HEK293 (cell line): ENCODE measurements around the gene CLCN3.

Source experiments
- ZNF174 ChIP-seq: fragments of 450-650 bp; formaldehyde crosslinking; IDR thresholded peaks from 2 replicates; pipeline ENCODE4 v1.5.0; 2017; ENCODE audit warnings: missing biosample characterization, mild to moderate bottlenecking, missing genetic modification characterization
- ZNF48 ChIP-seq: fragments of 450-650 bp; formaldehyde crosslinking; IDR thresholded peaks from 2 replicates; pipeline ENCODE4 v1.5.1; 2016; ENCODE audit warnings: missing biosample characterization, missing genetic modification characterization
- ZNF654 ChIP-seq: fragments of 450-650 bp; formaldehyde crosslinking; IDR thresholded peaks from 2 replicates; pipeline ENCODE4 v1.5.1; 2016; ENCODE audit warnings: low read depth, missing biosample characterization, missing genetic modification characterization
- ZNF785 ChIP-seq: fragments of 450-650 bp; formaldehyde crosslinking; IDR thresholded peaks from 2 replicates; pipeline ENCODE4 v1.5.1; 2016; ENCODE audit warnings: missing biosample characterization, missing genetic modification characterization
- TF ChIP-seq, protein P1 (sequence below): IDR thresholded peaks from 2 replicates; pipeline ENCODE4 v1.6.1; 2011; ENCODE audit warnings: mild to moderate bottlenecking, low read depth, low read length, borderline replicate concordance
- TF ChIP-seq, protein P2 (sequence below): fragments of 450-650 bp; formaldehyde crosslinking; IDR thresholded peaks from 2 replicates; pipeline ENCODE4 v1.5.1; 2016; ENCODE audit warnings: missing biosample characterization, missing genetic modification characterization
- TF ChIP-seq, protein P3 (sequence below): fragments of 450-650 bp; formaldehyde crosslinking; IDR thresholded peaks from 2 replicates; pipeline ENCODE4 v1.5.1; 2016; ENCODE audit warnings: missing biosample characterization, missing genetic modification characterization
- TF ChIP-seq, protein P4 (sequence below): fragments of 450-650 bp; formaldehyde crosslinking; IDR thresholded peaks from 2 replicates; pipeline ENCODE4 v1.5.1; 2016; ENCODE audit warnings: missing biosample characterization, missing genetic modification characterization, borderline replicate concordance
- TF ChIP-seq, protein P5 (sequence below): fragments of 450-650 bp; formaldehyde crosslinking; IDR thresholded peaks from 2 replicates; pipeline ENCODE4 v1.5.1; 2016; ENCODE audit warnings: missing biosample characterization, missing genetic modification characterization

DNA sequence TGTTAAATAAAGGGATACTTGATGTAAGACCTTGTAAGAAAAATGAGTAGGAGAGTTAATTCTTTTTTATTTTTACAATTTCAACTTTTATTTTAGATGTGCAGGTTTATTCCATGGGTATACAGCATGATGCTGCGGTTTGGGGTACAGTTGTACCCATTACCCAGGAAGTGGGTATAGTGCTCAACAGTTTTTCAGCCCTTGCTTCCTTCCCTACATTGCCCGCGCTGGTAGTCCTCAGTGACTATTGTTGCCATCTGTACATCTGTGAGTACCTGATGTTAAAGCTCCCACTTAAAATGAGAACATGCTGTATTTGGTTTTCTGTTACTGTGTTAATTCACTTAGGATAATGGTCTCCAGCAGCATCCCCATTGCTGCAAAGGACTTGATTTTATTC is 9.7 kb downstream of the CLCN3 start:
- TF ChIP-seq ZNF654 (no peak), ZNF174 (tag by site-specific recombination) (no peak), ZNF48 (no peak), ZNF785 (tag by site-specific recombination) (no peak)
- TF ChIP-seq, protein P1, sequence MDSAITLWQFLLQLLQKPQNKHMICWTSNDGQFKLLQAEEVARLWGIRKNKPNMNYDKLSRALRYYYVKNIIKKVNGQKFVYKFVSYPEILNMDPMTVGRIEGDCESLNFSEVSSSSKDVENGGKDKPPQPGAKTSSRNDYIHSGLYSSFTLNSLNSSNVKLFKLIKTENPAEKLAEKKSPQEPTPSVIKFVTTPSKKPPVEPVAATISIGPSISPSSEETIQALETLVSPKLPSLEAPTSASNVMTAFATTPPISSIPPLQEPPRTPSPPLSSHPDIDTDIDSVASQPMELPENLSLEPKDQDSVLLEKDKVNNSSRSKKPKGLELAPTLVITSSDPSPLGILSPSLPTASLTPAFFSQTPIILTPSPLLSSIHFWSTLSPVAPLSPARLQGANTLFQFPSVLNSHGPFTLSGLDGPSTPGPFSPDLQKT, result no peak
- TF ChIP-seq, protein P2, sequence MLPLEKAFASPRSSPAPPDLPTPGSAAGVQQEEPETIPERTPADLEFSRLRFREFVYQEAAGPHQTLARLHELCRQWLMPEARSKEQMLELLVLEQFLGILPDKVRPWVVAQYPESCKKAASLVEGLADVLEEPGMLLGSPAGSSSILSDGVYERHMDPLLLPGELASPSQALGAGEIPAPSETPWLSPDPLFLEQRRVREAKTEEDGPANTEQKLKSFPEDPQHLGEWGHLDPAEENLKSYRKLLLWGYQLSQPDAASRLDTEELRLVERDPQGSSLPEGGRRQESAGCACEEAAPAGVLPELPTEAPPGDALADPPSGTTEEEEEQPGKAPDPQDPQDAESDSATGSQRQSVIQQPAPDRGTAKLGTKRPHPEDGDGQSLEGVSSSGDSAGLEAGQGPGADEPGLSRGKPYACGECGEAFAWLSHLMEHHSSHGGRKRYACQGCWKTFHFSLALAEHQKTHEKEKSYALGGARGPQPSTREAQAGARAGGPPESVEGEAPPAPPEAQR (tag by site-specific recombination), result no peak
- TF ChIP-seq, protein P3, sequence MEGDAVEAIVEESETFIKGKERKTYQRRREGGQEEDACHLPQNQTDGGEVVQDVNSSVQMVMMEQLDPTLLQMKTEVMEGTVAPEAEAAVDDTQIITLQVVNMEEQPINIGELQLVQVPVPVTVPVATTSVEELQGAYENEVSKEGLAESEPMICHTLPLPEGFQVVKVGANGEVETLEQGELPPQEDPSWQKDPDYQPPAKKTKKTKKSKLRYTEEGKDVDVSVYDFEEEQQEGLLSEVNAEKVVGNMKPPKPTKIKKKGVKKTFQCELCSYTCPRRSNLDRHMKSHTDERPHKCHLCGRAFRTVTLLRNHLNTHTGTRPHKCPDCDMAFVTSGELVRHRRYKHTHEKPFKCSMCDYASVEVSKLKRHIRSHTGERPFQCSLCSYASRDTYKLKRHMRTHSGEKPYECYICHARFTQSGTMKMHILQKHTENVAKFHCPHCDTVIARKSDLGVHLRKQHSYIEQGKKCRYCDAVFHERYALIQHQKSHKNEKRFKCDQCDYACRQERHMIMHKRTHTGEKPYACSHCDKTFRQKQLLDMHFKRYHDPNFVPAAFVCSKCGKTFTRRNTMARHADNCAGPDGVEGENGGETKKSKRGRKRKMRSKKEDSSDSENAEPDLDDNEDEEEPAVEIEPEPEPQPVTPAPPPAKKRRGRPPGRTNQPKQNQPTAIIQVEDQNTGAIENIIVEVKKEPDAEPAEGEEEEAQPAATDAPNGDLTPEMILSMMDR (tag by site-specific recombination), result no peak
- TF ChIP-seq, protein P4, sequence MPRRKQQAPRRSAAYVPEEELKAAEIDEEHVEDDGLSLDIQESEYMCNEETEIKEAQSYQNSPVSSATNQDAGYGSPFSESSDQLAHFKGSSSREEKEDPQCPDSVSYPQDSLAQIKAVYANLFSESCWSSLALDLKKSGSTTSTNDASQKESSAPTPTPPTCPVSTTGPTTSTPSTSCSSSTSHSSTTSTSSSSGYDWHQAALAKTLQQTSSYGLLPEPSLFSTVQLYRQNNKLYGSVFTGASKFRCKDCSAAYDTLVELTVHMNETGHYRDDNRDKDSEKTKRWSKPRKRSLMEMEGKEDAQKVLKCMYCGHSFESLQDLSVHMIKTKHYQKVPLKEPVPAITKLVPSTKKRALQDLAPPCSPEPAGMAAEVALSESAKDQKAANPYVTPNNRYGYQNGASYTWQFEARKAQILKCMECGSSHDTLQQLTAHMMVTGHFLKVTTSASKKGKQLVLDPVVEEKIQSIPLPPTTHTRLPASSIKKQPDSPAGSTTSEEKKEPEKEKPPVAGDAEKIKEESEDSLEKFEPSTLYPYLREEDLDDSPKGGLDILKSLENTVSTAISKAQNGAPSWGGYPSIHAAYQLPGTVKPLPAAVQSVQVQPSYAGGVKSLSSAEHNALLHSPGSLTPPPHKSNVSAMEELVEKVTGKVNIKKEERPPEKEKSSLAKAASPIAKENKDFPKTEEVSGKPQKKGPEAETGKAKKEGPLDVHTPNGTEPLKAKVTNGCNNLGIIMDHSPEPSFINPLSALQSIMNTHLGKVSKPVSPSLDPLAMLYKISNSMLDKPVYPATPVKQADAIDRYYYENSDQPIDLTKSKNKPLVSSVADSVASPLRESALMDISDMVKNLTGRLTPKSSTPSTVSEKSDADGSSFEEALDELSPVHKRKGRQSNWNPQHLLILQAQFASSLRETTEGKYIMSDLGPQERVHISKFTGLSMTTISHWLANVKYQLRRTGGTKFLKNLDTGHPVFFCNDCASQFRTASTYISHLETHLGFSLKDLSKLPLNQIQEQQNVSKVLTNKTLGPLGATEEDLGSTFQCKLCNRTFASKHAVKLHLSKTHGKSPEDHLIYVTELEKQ (tag by site-specific recombination), result no peak
- TF ChIP-seq, protein P5, sequence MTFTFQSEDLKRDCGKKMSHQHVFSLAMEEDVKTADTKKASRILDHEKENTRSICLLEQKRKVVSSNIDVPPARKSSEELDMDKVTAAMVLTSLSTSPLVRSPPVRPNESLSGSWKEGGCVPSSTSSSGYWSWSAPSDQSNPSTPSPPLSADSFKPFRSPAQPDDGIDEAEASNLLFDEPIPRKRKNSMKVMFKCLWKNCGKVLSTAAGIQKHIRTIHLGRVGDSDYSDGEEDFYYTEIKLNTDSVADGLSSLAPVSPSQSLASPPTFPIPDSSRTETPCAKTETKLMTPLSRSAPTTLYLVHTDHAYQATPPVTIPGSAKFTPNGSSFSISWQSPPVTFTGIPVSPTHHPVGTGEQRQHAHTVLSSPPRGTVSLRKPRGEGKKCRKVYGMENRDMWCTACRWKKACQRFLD (tag by site-specific recombination), result no peak
